GM12878 (cell line): Measurements from ENCODE around the gene NTN3. TPM values are rescaled to one million over a fixed set of nuclear protein-coding genes. Genes with fewer than 3 reads are reported as not detected.

Experiments
- ATAC-seq: fragments of 200-7000 bp; cut with Tn5 transposase; 3 replicates; pipeline ENCODE4 v1.9.1; 2020; ENCODE audit warnings: mild to moderate bottlenecking, moderate library complexity
- BruUV-seq: library from RNA; stranded (reverse); fragments of 400-500 nt; replicated peaks from 2 replicates; lab custom pipeline; 2021; lab: Mats Ljungman, UMichigan
- CTCF ChIA-PET: fragments of 300-600 bp; sonication (Branson Sonifier 250); formaldehyde crosslinking; extraction: SDS; loops from one replicate; lab custom pipeline; 2021; ENCODE audit warnings: inconsistent platforms; lab: Yijun Ruan, JAX
- POLR2A ChIA-PET: fragments of 350-600 bp; formaldehyde crosslinking; extraction: SDS; loops from one replicate; lab custom pipeline; 2021; ENCODE audit warnings: inconsistent platforms; lab: Charles Lee
- RAD21 ChIA-PET: fragments of 300-600 bp; sonication (Branson Sonifier 250); formaldehyde crosslinking; loops from one replicate; lab custom pipeline; 2023; ENCODE audit warnings: antibody characterized with exemption; ENCODE audit not compliant: unreplicated experiment; lab: Charles Lee
- SMC1A ChIA-PET: fragments of 300-600 bp; sonication (Branson Sonifier 250); formaldehyde crosslinking; loops from one replicate; lab custom pipeline; 2023; ENCODE audit not compliant: unreplicated experiment, uncharacterized antibody; lab: Charles Lee
- DNase-seq: peaks from one replicate; pipeline ENCODE4 v3.0.0-alpha.2; 2011; ENCODE audit warnings: low read depth, low spot score
- FAIRE-seq: peaks from 3 replicates; lab custom pipeline; 2011; peaks lifted over from hg19 to GRCh38; lab: Jason Lieb, UNC
- H2AFZ ChIP-seq: 2 replicates; pipeline ENCODE4 v1.6.0; 2011; ENCODE audit warnings: low read depth, low read length, control low read depth; ENCODE audit not compliant: control insufficient read depth
- H3K27ac ChIP-seq: 2 replicates; pipeline ENCODE4 v1.5.1; 2011; ENCODE audit warnings: control low read depth; ENCODE audit not compliant: control insufficient read depth, insufficient read depth
- H3K27me3 ChIP-seq, 2 experiments: replicated peaks in 1 of 2; 2 replicates each; pipeline versions ENCODE4 v1.6.0 to v1.6.1; 2011; ENCODE audit warnings: low read length in 1 of 2; ENCODE audit not compliant: control insufficient read depth in 2 of 2, insufficient read depth in 2 of 2
- H3K36me3 ChIP-seq, 2 experiments: 2 replicates each; pipeline ENCODE4 v1.5.1; 2011; ENCODE audit warnings: low read length in 1 of 2; ENCODE audit not compliant: control insufficient read depth in 2 of 2, insufficient read depth in 2 of 2
- H3K4me1 ChIP-seq: 2 replicates; pipeline ENCODE4 v1.6.1; 2011; ENCODE audit warnings: mild to moderate bottlenecking, low read length, moderate library complexity, mixed read lengths; ENCODE audit not compliant: control insufficient read depth, insufficient read depth
- H3K4me2 ChIP-seq: 2 replicates; pipeline ENCODE4 v1.6.0; 2011; ENCODE audit warnings: control low read depth; ENCODE audit not compliant: control insufficient read depth, insufficient read depth
- H3K4me3 ChIP-seq: fragments of 200-600 bp; sonication (generic); 2 replicates; pipeline ENCODE4 v1.5.1; 2016
- H3K79me2 ChIP-seq: 2 replicates; pipeline ENCODE4 v1.6.0; 2011; ENCODE audit warnings: low read length; ENCODE audit not compliant: control insufficient read depth, insufficient read depth
- H3K9ac ChIP-seq: 2 replicates; pipeline ENCODE4 v1.8.0; 2011; ENCODE audit warnings: low read length, control low read depth, mixed read lengths; ENCODE audit not compliant: control insufficient read depth, insufficient read depth
- H3K9me3 ChIP-seq: replicated peaks from 3 replicates; pipeline ENCODE4 v1.5.1; 2011; ENCODE audit warnings: mild to moderate bottlenecking, low read length; ENCODE audit not compliant: control insufficient read depth, insufficient read depth
- H4K20me1 ChIP-seq: 2 replicates; pipeline ENCODE4 v1.6.0; 2011; ENCODE audit not compliant: control insufficient read depth, insufficient read depth
- BHLHE40 ChIP-seq, 2 experiments: fragments of 450-650 bp in 1 of 2; IDR thresholded peaks; 2 replicates each; pipeline ENCODE4 v1.6.1; 2011 to 2017; ENCODE audit warnings: low read depth in 2 of 2, borderline replicate concordance in 1 of 2, improper control_type of control experiment in 1 of 2, low read length in 1 of 2, mild to moderate bottlenecking in 1 of 2
- CHD2 ChIP-seq: IDR thresholded peaks from 2 replicates; pipeline ENCODE4 v1.6.1; 2011; ENCODE audit warnings: low read depth, low read length, improper control_type of control experiment, borderline replicate concordance
- KLF5 ChIP-seq: fragments of 450-650 bp; IDR thresholded peaks from 2 replicates; pipeline ENCODE4 v1.6.1; 2014; ENCODE audit warnings: mild to moderate bottlenecking; ENCODE audit not compliant: partially characterized antibody
- NFYA ChIP-seq: IDR thresholded peaks from 2 replicates; pipeline ENCODE4 v1.6.1; 2011; ENCODE audit warnings: low read depth, mild to moderate bottlenecking, low read length, improper control_type of control experiment, borderline replicate concordance
- RBBP5 ChIP-seq: fragments of 200-600 bp; sonication (generic); conservative IDR thresholded peaks from 2 replicates; pipeline ENCODE4 v1.6.1; 2016
- RCOR1 ChIP-seq: conservative IDR thresholded peaks from 2 replicates; pipeline ENCODE4 v1.6.1; 2012; ENCODE audit warnings: low read depth, low read length, improper control_type of control experiment
- SIX5 ChIP-seq: IDR thresholded peaks from 2 replicates; pipeline ENCODE4 v1.6.1; 2011; ENCODE audit warnings: mild to moderate bottlenecking, low read depth, low read length, moderate library complexity; ENCODE audit not compliant: severe bottlenecking
- SMC3 ChIP-seq: IDR thresholded peaks from 2 replicates; pipeline ENCODE4 v1.6.1; 2011; ENCODE audit warnings: low read length, improper control_type of control experiment, borderline replicate concordance
- WRNIP1 ChIP-seq: IDR thresholded peaks from 2 replicates; pipeline ENCODE4 v1.6.1; 2011; ENCODE audit warnings: low read depth, low read length, improper control_type of control experiment, borderline replicate concordance
- YY1 ChIP-seq: IDR thresholded peaks from 2 replicates; pipeline ENCODE4 v1.6.1; 2011; ENCODE audit warnings: low read depth, mild to moderate bottlenecking, low read length
- ZZZ3 ChIP-seq: IDR thresholded peaks from 2 replicates; pipeline ENCODE4 v1.6.1; 2011; ENCODE audit warnings: low read depth; ENCODE audit not compliant: control insufficient read depth, insufficient read length
- WGBS: methylation state at CpG from one replicate; pipeline ENCODE4 v1.1.6; 2016; ENCODE audit warnings: low lambda C conversion rate; ENCODE audit not compliant: insufficient replicate concordance, insufficient coverage; ENCODE audit errors: missing lambda C conversion rate; 5-methylcytosine and 5-hydroxymethylcytosine counted together
- in situ Hi-C: fragments of 300-500 bp; cut with MboI; formaldehyde crosslinking; loops from 9 replicates; pipeline ENCODE4 v1.14.3; 2018; ENCODE audit warnings: mixed read lengths
- intact Hi-C: fragments of 100-400 bp; cut with micrococcal nuclease; formaldehyde crosslinking; loops from one replicate; pipeline ENCODE4 v1.14.2; 2022; ENCODE audit not compliant: unreplicated experiment
- polyA plus RNA-seq, 11 experiments: library from polyadenylated mRNA; depleted of rRNA in 4 of 11; unstranded in 6 of 11; stranded (reverse) in 5 of 11; fragments of >200 nt; fragmentation: Nextera tagmentation in 4 of 11; fragmentation: Illumina TruSeq in 1 of 11; extraction: Ambion mirVana in 4 of 11; extraction: Trizol in 1 of 11; gene quantifications; 1 replicate in 1 of 11; 2 replicates in 10 of 11; pipeline versions ENCODE4 v1.2.1 to v1.2.3, GENCODE V29; 2011 to 2016; ENCODE audit warnings: inconsistent platforms in 2 of 11, missing spikeins in 2 of 11, low read depth in 1 of 11
- total RNA-seq, 4 experiments: library from RNA; depleted of rRNA in 3 of 4; stranded (reverse); fragments of >200 nt in 3 of 4; fragmentation: Illumina TruSeq in 1 of 4; extraction: Trizol in 1 of 4; gene quantifications; 2 replicates each; pipeline versions ENCODE4 v1.2.1 to v1.2.3, GENCODE V29; 2013 to 2021
- TF ChIP-seq, protein P1 (sequence below): fragments of 450-650 bp; IDR thresholded peaks from 2 replicates; pipeline ENCODE4 v1.6.1; 2017; ENCODE audit warnings: mild to moderate bottlenecking, moderate library complexity
- TF ChIP-seq, protein P2 (sequence below): fragments of 450-650 bp; IDR thresholded peaks from 2 replicates; pipeline ENCODE4 v1.6.1; 2018; ENCODE audit warnings: borderline replicate concordance, mild to moderate bottlenecking; ENCODE audit not compliant: partially characterized antibody
- TF ChIP-seq, protein P3 (sequence below): fragments of 450-650 bp; IDR thresholded peaks from 2 replicates; pipeline ENCODE4 v1.6.1; 2017; ENCODE audit warnings: borderline replicate concordance

The NTN3 gene
- total and polyA plus RNA-seq, 10 of the 15 experiments (the other 5 are each of a cell fraction or from before 2014, with no cell fraction given): 0.04 TPM; not detected in 9

DNA sequence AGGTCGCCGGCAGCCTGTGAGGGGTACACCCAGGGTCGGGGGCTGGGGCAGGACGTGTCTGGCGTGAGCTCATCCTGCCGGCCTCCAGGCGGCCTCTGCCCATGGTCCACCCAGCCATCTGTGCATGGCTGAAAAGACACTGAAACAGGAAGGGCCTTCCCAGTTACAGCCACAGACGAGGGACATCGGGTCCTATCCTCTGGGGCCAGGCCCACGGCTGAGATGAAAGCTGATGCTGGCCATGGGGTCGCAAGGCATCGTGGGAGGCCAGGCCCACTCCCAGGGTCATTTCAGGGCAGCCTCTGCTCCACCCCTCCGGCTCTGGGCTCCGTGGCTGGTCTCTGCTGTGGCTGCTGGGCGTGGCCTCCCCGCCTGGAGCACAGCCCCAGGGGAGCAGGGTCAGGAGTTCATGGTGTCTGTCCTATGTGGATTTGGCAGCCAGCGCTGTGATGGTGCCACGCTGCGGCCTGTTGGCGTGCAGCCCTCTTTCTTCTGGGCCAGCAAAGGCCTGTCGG is 26.1 kb downstream of the NTN3 start:
- ATAC-seq (no peak), FAIRE-seq (no peak), DNase-seq (no peak)
- Histone ChIP-seq H4K20me1 (no peaks in the 10 kb centered on the region), H3K27ac (no peak overlapping the region), H2AFZ (no peak overlapping the region), H3K4me3 (no peak overlapping the region), H3K4me1 (no peaks in the 10 kb centered on the region), H3K4me2 (no peak overlapping the region), H3K36me3 (peaks cover 0 to 11% of the 10 kb centered on the region in 2 experiments; a peak in 2 of 4 replicates), H3K9ac (no peak overlapping the region), H3K9me3 (no peaks in the 10 kb centered on the region), H3K27me3 (no peaks in the 10 kb centered on the region), H3K79me2 (no peaks in the 10 kb centered on the region)
- BruUV-seq: no TSS peak
- in situ Hi-C loops: loop anchor here (5.0 to 10.0 kb wide), 2 partner anchors 160 to 482 kb away; partner anchors contain the start of gene NPW
- ChIA-PET POLR2A (interaction anchor here (1.3 kb wide), 1 partner anchor 9 kb away, joined by 5 read pairs; no protein-coding TSS in a partner anchor), SMC1A (no interaction called here), RAD21 (no interaction called here), CTCF (no interaction called here)
- WGBS: 77% methylated on average over 21 of the region's 21 CpGs
- intact Hi-C loops: no loop called here
- TF ChIP-seq SMC3 (no peak), NFYA (no peak), SIX5 (no peak), YY1 (no peak), RBBP5 (no peak), CHD2 (no peak), WRNIP1 (no peak), ZZZ3 (no peak), RCOR1 (no peak), BHLHE40 (IDR thresholded peaks at IDR 0.05; ENCODE audit: borderline replicate concordance in 1 of 2, low read depth in 2 of 2, low read length in 1 of 2) (no peak), KLF5 (no peak)
- TF ChIP-seq, protein P1, sequence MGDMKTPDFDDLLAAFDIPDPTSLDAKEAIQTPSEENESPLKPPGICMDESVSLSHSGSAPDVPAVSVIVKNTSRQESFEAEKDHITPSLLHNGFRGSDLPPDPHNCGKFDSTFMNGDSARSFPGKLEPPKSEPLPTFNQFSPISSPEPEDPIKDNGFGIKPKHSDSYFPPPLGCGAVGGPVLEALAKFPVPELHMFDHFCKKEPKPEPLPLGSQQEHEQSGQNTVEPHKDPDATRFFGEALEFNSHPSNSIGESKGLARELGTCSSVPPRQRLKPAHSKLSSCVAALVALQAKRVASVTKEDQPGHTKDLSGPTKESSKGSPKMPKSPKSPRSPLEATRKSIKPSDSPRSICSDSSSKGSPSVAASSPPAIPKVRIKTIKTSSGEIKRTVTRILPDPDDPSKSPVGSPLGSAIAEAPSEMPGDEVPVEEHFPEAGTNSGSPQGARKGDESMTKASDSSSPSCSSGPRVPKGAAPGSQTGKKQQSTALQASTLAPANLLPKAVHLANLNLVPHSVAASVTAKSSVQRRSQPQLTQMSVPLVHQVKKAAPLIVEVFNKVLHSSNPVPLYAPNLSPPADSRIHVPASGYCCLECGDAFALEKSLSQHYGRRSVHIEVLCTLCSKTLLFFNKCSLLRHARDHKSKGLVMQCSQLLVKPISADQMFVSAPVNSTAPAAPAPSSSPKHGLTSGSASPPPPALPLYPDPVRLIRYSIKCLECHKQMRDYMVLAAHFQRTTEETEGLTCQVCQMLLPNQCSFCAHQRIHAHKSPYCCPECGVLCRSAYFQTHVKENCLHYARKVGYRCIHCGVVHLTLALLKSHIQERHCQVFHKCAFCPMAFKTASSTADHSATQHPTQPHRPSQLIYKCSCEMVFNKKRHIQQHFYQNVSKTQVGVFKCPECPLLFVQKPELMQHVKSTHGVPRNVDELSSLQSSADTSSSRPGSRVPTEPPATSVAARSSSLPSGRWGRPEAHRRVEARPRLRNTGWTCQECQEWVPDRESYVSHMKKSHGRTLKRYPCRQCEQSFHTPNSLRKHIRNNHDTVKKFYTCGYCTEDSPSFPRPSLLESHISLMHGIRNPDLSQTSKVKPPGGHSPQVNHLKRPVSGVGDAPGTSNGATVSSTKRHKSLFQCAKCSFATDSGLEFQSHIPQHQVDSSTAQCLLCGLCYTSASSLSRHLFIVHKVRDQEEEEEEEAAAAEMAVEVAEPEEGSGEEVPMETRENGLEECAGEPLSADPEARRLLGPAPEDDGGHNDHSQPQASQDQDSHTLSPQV: no peak
- TF ChIP-seq, protein P2, sequence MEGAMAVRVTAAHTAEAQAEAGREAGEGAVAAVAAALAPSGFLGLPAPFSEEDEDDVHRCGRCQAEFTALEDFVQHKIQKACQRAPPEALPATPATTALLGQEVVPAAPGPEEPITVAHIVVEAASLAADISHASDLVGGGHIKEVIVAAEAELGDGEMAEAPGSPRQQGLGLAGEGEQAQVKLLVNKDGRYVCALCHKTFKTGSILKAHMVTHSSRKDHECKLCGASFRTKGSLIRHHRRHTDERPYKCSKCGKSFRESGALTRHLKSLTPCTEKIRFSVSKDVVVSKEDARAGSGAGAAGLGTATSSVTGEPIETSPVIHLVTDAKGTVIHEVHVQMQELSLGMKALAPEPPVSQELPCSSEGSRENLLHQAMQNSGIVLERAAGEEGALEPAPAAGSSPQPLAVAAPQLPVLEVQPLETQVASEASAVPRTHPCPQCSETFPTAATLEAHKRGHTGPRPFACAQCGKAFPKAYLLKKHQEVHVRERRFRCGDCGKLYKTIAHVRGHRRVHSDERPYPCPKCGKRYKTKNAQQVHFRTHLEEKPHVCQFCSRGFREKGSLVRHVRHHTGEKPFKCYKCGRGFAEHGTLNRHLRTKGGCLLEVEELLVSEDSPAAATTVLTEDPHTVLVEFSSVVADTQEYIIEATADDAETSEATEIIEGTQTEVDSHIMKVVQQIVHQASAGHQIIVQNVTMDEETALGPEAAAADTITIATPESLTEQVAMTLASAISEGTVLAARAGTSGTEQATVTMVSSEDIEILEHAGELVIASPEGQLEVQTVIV: no peak
- TF ChIP-seq, protein P3, sequence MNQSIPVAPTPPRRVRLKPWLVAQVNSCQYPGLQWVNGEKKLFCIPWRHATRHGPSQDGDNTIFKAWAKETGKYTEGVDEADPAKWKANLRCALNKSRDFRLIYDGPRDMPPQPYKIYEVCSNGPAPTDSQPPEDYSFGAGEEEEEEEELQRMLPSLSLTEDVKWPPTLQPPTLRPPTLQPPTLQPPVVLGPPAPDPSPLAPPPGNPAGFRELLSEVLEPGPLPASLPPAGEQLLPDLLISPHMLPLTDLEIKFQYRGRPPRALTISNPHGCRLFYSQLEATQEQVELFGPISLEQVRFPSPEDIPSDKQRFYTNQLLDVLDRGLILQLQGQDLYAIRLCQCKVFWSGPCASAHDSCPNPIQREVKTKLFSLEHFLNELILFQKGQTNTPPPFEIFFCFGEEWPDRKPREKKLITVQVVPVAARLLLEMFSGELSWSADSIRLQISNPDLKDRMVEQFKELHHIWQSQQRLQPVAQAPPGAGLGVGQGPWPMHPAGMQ: no peak
